Stimulated activated naive B cell treated with anti-CD40 and anti-IgM and Interleukin-4, amounts not matched to agents 10 μg/mL and 1 μg/mL and 100 μg/mL, for 72 hours (primary cell): ENCODE measurements around the gene P3R3URF.
A peak's percentile ranks its signal among the peaks of the same experiment; 100 is the strongest.

ENCODE experiments used
- ATAC-seq, 2 donors: fragments of 150-1000 bp; cut with Tn5 transposase; replicated peaks; 2 replicates each; pipeline ENCODE4 v1.10.0; 2021; ENCODE audit warnings: moderate library complexity in 1 of 2
- DNase-seq: peaks from one replicate; pipeline ENCODE4 v3.0.0; 2021
- H3K27ac Mint-ChIP-seq: one replicate; pipeline ENCODE4 v1.8.0; 2022; ENCODE audit warnings: mild to moderate bottlenecking, mixed read lengths
- H3K27me3 Mint-ChIP-seq, 2 donors: one replicate each; pipeline ENCODE4 v1.8.0; 2022; ENCODE audit warnings: mixed read lengths in 2 of 2
- H3K36me3 Mint-ChIP-seq, 2 donors: one replicate each; pipeline ENCODE4 v1.8.0; 2022; ENCODE audit warnings: mixed read lengths in 2 of 2, mild to moderate bottlenecking in 1 of 2
- H3K4me1 Mint-ChIP-seq, 2 donors: one replicate each; pipeline ENCODE4 v1.8.0; 2022; ENCODE audit warnings: mixed read lengths in 2 of 2, mild to moderate bottlenecking in 1 of 2
- H3K4me3 Mint-ChIP-seq, 2 donors: one replicate each; pipeline ENCODE4 v1.8.0; 2022; ENCODE audit warnings: mild to moderate bottlenecking in 2 of 2, mixed read lengths in 2 of 2, moderate library complexity in 1 of 2
- H3K9me3 Mint-ChIP-seq, 2 donors: one replicate each; pipeline ENCODE4 v1.8.0; 2022; ENCODE audit warnings: mixed read lengths in 2 of 2, mild to moderate bottlenecking in 1 of 2

Gene P3R3URF

DNA sequence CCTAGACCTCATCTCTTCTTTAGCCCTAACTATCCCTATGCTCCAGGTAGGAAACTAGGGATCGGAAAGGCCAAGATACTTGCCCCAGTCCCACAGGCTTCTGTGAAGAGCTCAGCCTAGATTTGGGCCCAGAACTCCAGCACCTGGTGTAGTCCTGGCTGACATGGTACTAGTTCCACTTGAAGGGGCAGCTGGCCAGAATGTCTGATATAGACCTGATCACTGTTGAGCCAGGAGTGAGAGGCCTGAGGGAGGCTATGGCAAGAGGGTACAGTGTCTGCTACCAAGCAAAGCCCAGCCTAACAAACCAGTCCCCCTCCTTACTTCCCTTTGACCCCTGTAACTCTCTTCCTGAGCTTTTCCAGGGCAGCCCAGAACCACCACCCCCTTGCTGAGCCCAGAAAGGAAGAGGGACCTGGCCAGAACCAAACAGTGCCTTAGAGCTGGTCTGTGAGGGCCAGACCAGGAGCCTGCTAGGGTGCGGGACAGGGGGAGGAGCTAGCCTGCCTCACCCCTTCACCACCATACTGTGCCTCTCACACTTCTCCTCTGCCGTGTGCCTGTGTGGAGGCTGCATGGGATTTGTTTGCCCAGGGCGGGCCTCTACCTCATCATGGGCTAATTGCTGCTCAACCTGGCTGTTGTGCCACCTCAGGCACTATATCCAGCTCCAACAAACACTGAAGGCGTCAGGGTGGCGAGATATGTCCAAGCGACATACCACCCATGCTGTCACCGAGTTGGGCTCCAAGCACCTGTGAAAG lies 11.0 kb upstream of the P3R3URF start:
- no peak for ATAC-seq
- no peak for DNase-seq
- Mint-ChIP-seq H3K27ac (peak overlapping the region; percentile 5), H3K4me1 (peaks cover 16 to 19% of the 10 kb centered on the region in 2 donors), H3K27me3 (no peaks in the 10 kb centered on the region), H3K9me3 (no peaks in the 10 kb centered on the region), H3K36me3 (peaks cover 26 to 33% of the 10 kb centered on the region in 2 donors), H3K4me3 (no peak overlapping the region)

GRCh38 chr1:46186076-46186475 lies 9.8 kb upstream of the P3R3URF start:
- peak overlapping the region; percentile 49 for H3K27ac Mint-ChIP-seq
- H3K27me3 Mint-ChIP-seq = no peaks in the 10 kb centered on the region
- no peaks in the 10 kb centered on the region for H3K9me3 Mint-ChIP-seq
- DNase-seq (no peak), ATAC-seq (no peak)
- no peak overlapping the region for H3K4me3 Mint-ChIP-seq
- H3K4me1 Mint-ChIP-seq = peaks cover 16 to 19% of the 10 kb centered on the region in 2 donors
- H3K36me3 Mint-ChIP-seq = peaks cover 26% of the 10 kb centered on the region in 2 donors

GRCh38 chr1:46184920-46185658 lies 8.8 kb upstream of the P3R3URF start:
- H3K27ac Mint-ChIP-seq = peak overlapping the region; percentile 70
- ATAC-seq = peak; percentile 43 to 51
- no peaks in the 10 kb centered on the region for H3K9me3 Mint-ChIP-seq
- DNase-seq = no peak
- peaks cover 19 to 23% of the 10 kb centered on the region in 2 donors for H3K36me3 Mint-ChIP-seq
- H3K4me1 Mint-ChIP-seq = peaks cover 16 to 19% of the 10 kb centered on the region in 2 donors
- H3K27me3 Mint-ChIP-seq = no peaks in the 10 kb centered on the region
- peak overlapping the region in 1 of 2 donors; percentile 7 for H3K4me3 Mint-ChIP-seq

- ATAC-seq (peak; percentile 75 to 77), DNase-seq (no peak)
- Mint-ChIP-seq H3K4me1 (peaks cover 16 to 19% of the 10 kb centered on the region in 2 donors), H3K36me3 (peaks cover 12 to 15% of the 10 kb centered on the region in 2 donors), H3K9me3 (no peaks in the 10 kb centered on the region), H3K27ac (peak overlapping the region; percentile 42), H3K27me3 (no peaks in the 10 kb centered on the region), H3K4me3 (no peak overlapping the region)
Measured at GRCh38 chr1:46183926-46184557, 7.8 kb upstream of the P3R3URF start.

DNA sequence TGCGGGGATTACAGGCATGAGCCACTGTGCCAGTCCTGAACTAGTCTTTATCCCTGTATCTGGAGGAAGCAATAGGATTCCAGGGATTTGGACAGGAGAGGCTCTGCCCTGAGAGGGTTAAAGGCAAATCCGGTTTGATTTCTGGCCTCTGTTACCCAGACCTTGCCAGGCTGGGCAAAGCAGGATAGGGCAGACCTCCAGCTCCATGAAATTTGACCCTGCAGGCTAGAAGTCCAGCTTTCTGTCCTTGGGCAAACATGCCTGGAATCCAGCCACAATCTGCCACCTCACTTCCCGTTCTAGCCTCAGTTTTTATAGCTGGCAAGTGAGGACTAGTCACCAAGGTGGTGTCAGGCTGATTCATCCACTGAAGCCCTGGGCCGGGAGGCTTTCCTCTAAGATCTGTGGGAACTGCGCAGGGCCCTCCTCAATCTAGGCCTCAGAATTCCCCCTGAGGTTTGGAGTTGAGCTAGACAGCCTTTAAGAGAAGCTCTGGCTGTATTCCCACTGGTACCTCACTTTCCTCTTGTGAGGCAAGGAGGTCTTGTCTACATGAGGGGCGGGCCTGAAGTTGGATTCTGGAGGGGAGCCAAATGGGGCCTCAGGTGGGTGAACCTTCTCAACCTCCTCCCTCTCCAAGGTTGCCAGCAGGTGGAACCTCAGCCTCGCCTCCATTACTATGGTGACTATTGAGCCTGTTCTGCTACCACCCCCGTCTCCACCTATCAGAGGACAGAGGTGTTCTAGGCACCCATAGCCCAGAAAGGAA lies 7.0 kb upstream of the P3R3URF start:
- Mint-ChIP-seq H3K27me3 (no peaks in the 10 kb centered on the region), H3K4me3 (no peak overlapping the region), H3K4me1 (peaks cover 16 to 19% of the 10 kb centered on the region in 2 donors), H3K27ac (no peak overlapping the region), H3K9me3 (no peaks in the 10 kb centered on the region), H3K36me3 (peaks cover 9 to 11% of the 10 kb centered on the region in 2 donors)
- no peak for ATAC-seq
- DNase-seq = no peak

DNA sequence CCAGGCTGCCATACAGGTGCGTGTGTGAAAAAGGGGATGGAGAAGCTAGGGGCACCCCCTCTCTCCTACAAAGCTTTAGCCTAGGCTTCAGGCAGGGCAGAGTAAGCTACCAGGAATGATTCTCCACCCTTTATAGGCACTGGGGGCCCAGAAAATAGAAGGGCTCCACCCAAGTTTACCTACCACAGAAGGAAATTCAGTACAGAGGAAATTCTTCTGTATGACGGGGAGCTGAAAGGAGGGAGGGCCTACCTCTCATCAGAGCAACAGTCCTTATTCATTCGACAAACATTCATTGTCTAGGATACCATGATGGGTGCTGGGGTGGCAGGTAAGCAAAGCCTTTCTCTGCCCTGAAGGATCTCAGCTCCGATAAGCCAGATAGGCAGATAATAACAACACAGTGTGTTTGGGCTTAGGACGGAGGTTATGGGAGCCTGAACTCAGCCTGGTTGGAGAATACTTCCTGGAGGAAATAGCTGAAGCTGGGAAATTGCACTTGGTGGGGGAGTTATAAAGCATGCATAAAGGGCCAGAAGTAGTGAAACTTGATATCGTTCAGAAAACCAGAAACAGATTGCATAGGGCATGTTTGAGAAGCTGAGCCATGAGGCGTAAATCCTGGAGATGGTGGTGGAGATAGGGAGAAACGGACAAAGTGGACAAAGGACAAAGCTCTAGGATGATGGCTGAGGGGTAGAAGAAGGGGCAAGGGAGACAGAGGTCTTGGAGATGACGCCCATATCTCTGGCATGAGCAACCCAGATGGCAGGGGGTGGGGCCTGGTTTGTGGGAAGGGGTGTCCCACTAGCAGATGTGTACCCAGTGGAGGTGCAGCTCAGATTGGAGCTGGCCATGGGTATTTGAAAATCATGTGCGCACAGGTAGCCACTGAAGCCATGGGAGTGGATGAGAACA lies 5.3 kb upstream of the P3R3URF start:
- H3K36me3 Mint-ChIP-seq = no peaks in the 10 kb centered on the region
- no peak for ATAC-seq
- no peaks in the 10 kb centered on the region for H3K27me3 Mint-ChIP-seq
- H3K4me1 Mint-ChIP-seq = peaks cover 16 to 21% of the 10 kb centered on the region in 2 donors
- H3K9me3 Mint-ChIP-seq = no peaks in the 10 kb centered on the region
- no peak for DNase-seq
- H3K27ac Mint-ChIP-seq = no peak overlapping the region
- H3K4me3 Mint-ChIP-seq = no peak overlapping the region

GRCh38 chr1:46180082-46180616 lies 3.9 kb upstream of the P3R3URF start:
- no peaks in the 10 kb centered on the region for H3K36me3 Mint-ChIP-seq
- peaks cover 16 to 22% of the 10 kb centered on the region in 2 donors for H3K4me1 Mint-ChIP-seq
- ATAC-seq (peak; percentile 7 to 15), DNase-seq (no peak)
- no peak overlapping the region for H3K4me3 Mint-ChIP-seq
- peak overlapping the region; percentile 32 for H3K27ac Mint-ChIP-seq
- no peaks in the 10 kb centered on the region for H3K27me3 Mint-ChIP-seq
- H3K9me3 Mint-ChIP-seq = no peaks in the 10 kb centered on the region

DNA sequence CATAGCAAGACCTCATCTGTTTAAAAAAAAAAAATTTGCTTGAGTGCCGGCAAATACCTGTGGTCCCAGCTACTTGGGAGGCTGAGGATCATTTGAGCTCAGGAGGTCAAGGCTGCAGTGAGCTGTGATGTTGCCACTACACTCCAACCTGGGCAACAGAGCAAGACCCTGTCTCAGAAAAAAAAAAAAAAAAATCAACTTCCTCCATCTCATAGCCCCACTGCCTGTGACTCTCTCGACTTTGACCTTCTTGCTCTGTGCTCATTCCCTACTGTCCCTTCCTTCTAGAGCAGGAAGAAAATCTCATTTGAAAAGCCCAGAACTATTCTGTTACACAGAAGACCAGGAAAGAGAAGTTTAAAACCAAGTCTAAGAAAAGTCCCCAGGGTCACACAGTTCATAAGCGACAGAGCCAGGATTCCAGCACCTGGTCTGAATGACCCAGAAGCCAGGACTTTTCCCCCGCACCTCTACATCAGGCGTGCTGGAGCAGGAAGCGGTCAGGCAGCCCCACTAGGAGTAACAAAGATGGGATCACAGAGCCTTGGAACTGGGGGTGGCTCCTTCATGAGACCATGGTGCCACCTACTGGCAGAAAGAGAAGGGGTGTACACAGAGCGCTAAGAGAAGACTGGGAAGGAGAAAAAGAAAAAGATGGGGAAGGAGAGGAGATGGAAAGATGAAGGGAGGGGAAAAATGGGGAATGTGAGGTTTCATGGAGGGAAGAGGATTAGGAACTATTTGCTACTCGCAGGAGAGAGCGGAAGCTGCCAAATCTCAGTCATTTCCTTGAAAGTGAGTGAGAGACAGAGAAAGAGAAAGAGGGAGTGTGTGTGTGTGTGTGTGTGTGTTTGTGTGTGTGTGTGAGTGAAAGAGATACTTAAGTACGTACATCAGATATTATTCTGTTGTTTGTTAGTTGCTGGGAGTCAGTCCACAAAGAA lies 3.1 kb upstream of the P3R3URF start:
- H3K36me3 Mint-ChIP-seq = no peaks in the 10 kb centered on the region
- no peaks in the 10 kb centered on the region for H3K27me3 Mint-ChIP-seq
- peak; percentile 46 for DNase-seq
- peak; percentile 69 to 73 for ATAC-seq
- no peak overlapping the region for H3K4me3 Mint-ChIP-seq
- H3K27ac Mint-ChIP-seq = no peak overlapping the region
- H3K9me3 Mint-ChIP-seq = no peaks in the 10 kb centered on the region
- H3K4me1 Mint-ChIP-seq = peaks cover 9 to 15% of the 10 kb centered on the region in 2 donors

GRCh38 chr1:46175243-46175642 lies 1.0 kb downstream of the P3R3URF start:
- Mint-ChIP-seq H3K36me3 (no peaks in the 10 kb centered on the region), H3K27ac (no peak overlapping the region), H3K9me3 (no peaks in the 10 kb centered on the region), H3K4me3 (no peak overlapping the region), H3K4me1 (peaks cover 12 to 15% of the 10 kb centered on the region in 2 donors), H3K27me3 (no peaks in the 10 kb centered on the region)
- ATAC-seq = no peak
- no peak for DNase-seq

DNA sequence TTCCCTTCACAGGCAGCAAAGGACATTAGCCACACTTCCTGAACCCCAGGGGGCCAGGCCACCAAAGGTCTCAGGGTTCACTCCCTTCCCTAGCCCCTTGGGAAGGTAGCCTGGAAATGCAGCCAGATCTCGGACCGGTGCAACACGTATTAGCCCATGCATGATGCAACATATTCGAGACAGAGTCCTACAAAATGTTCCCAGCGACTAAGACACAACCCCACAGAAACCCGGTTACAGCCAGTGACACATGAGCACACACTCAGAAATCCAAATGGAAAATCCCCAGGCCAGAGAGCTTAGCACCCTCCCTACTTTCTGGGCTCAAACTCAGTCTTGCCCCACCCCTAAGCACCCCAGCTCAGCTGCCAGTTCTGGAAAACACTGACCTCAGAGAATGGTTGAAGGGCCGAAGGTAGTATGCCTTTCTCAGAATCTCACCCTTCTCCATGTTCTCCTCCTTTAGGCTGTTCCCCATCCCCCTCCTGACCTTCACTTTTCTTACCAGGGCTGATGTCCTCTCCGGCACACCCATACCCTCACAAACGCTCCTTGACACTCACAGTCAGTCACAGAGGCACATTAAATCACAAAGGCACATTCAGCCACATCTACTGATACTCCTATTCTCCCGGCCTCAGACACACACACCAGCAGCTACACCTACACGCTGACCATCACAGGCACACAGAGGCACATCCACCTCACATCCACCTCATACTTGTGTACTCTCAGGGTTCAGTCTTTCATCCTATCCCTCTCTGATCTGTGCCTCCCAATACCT lies 1.6 kb downstream of the P3R3URF start, which contains the start of gene TSPAN1:
Gene TSPAN1 (plus strand): TSS at position 640 of the 784 bp plus-strand sequence. CDS start 6,021 bp downstream, outside the sequence.
- no peak within 1 kb of the TSS for H3K4me3 Mint-ChIP-seq
- no peaks in the 10 kb centered on the region for H3K9me3 Mint-ChIP-seq
- no peak within 1 kb of the TSS for H3K27ac Mint-ChIP-seq
- H3K36me3 Mint-ChIP-seq = no peaks in the 10 kb centered on the region
- DNase-seq (no peak), ATAC-seq (no peak)
- H3K4me1 Mint-ChIP-seq = peaks cover 12 to 15% of the 10 kb centered on the region in 2 donors
- H3K27me3 Mint-ChIP-seq = no peaks in the 10 kb centered on the region

DNA sequence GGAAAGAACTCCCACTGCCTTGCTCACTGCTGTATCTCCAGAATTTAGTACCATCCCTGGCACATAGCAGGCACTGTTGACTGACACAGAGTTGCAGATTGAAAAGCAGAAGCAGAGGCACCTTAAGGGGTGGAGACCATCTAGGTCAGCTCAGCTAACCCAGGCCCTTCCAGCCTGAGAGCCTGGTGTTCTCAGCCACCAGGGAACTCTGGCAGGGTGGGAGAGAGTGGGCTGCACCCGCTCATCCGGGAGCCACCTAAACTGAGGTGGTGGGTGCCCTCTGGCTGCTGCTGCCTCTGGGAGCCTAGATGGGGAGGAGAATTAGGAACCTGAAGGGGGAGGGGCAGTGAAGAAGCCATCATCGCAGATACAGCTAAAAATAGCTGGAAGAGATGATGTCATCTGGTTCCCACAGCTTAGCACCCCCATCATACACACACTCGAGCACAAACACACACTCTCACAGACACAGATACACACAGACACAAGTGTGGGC lies 2.9 kb downstream of the P3R3URF start:
- no peaks in the 10 kb centered on the region for H3K36me3 Mint-ChIP-seq
- DNase-seq = no peak
- H3K27me3 Mint-ChIP-seq = no peaks in the 10 kb centered on the region
- H3K27ac Mint-ChIP-seq = no peak overlapping the region
- ATAC-seq = peak; percentile 67 to 73
- H3K9me3 Mint-ChIP-seq = no peaks in the 10 kb centered on the region
- H3K4me1 Mint-ChIP-seq = peaks cover 12 to 15% of the 10 kb centered on the region in 2 donors
- no peak overlapping the region for H3K4me3 Mint-ChIP-seq
